HG03103 (cell line): ENCODE results near the gene ZNF25.
"Not testable (repeated sequence)": the region's sequence is repeated elsewhere in the genome, so short reads cannot be mapped to it uniquely, and the experiment has no call there.

ENCODE experiments used
- ATAC-seq: cut with Tn5 transposase; IDR thresholded peaks from one replicate; pipeline ENCODE4 v1.9.1; 2021; ENCODE audit warnings: low read depth; ENCODE audit not compliant: unreplicated experiment

Gene ZNF25

GRCh38 chr10:37948210-37948609 is 28.2 kb downstream of the ZNF25 start:
- no peak for ATAC-seq

GRCh38 chr10:37947526-37947925 is 28.9 kb downstream of the ZNF25 start:
- no peak for ATAC-seq

GRCh38 chr10:37937864-37938263 is 38.6 kb downstream of the ZNF25 start:
- no peak for ATAC-seq

GRCh38 chr10:37934791-37935190 is 41.7 kb downstream of the ZNF25 start:
- ATAC-seq: no peak

- no peak for ATAC-seq
These were observed 46.0 kb downstream of the ZNF25 start for GRCh38 chr10:37930423-37930822.

- not testable (repeated sequence) for ATAC-seq
These were observed 68.3 kb downstream of the ZNF25 start for GRCh38 chr10:37908165-37908564.

GRCh38 chr10:37906382-37906781 is 70.1 kb downstream of the ZNF25 start:
- no peak for ATAC-seq
